GM23248 (cell line): Measurements from ENCODE around the gene FAM174A. TPM values are rescaled to one million over a fixed set of nuclear protein-coding genes. Genes with fewer than 3 reads are reported as not detected.

Experiments used
- DNase-seq: peaks from one replicate; pipeline ENCODE4 v3.0.0-alpha.2; 2015
- H2AFZ ChIP-seq: fragments of 200-600 bp; sonication (generic); 2 replicates; pipeline ENCODE4 v1.6.1; 2016; ENCODE audit warnings: antibody characterized with exemption
- H3F3A ChIP-seq: fragments of 200-600 bp; sonication (generic); 2 replicates; pipeline ENCODE4 v1.6.1; 2016; ENCODE audit warnings: mild to moderate bottlenecking, antibody characterized with exemption, mixed run types; ENCODE audit not compliant: insufficient read depth
- H3K27ac ChIP-seq: fragments of 200-600 bp; sonication (generic); 2 replicates; pipeline ENCODE4 v1.5.1; 2016; ENCODE audit warnings: mild to moderate bottlenecking
- H3K27me3 ChIP-seq: fragments of 200-600 bp; sonication (generic); replicated peaks from 2 replicates; pipeline ENCODE4 v1.6.1; 2016; ENCODE audit warnings: mild to moderate bottlenecking; ENCODE audit not compliant: insufficient read depth
- H3K36me3 ChIP-seq: fragments of 200-600 bp; sonication (generic); 2 replicates; pipeline ENCODE4 v1.6.1; 2016; ENCODE audit warnings: low read depth, mild to moderate bottlenecking
- H3K4me1 ChIP-seq: fragments of 200-600 bp; sonication (generic); 2 replicates; pipeline ENCODE4 v1.6.1; 2016; ENCODE audit warnings: mild to moderate bottlenecking; ENCODE audit not compliant: insufficient read depth
- H3K4me2 ChIP-seq: fragments of 200-600 bp; sonication (generic); one replicate; pipeline ENCODE4 v1.6.1; 2016; ENCODE audit warnings: mild to moderate bottlenecking; ENCODE audit not compliant: unreplicated experiment
- H3K4me3 ChIP-seq: fragments of 200-600 bp; sonication (generic); 2 replicates; pipeline ENCODE4 v1.5.1; 2016; ENCODE audit warnings: mild to moderate bottlenecking
- H3K79me2 ChIP-seq: fragments of 200-600 bp; sonication (generic); 2 replicates; pipeline ENCODE4 v1.6.1; 2016; ENCODE audit warnings: mild to moderate bottlenecking; ENCODE audit not compliant: insufficient read depth
- H3K9ac ChIP-seq: fragments of 200-600 bp; sonication (generic); 2 replicates; pipeline ENCODE4 v1.6.1; 2016; ENCODE audit warnings: mild to moderate bottlenecking
- H3K9me2 ChIP-seq: fragments of 200-600 bp; sonication (generic); 2 replicates; pipeline ENCODE4 v1.6.1; 2016; ENCODE audit warnings: mixed run types, mild to moderate bottlenecking, moderate library complexity; ENCODE audit not compliant: insufficient read depth
- H3K9me3 ChIP-seq: fragments of 200-600 bp; sonication (generic); one replicate; pipeline ENCODE4 v1.6.1; 2017; ENCODE audit warnings: low read depth
- H4K20me1 ChIP-seq: fragments of 200-600 bp; sonication (generic); 2 replicates; pipeline ENCODE4 v1.6.0; 2016; ENCODE audit not compliant: insufficient read depth
- EZH2 ChIP-seq: fragments of 200-600 bp; sonication (generic); IDR thresholded peaks from 2 replicates; pipeline ENCODE4 v1.6.1; 2018; ENCODE audit warnings: antibody characterized with exemption, mild to moderate bottlenecking; ENCODE audit not compliant: insufficient read depth, poor library complexity, severe bottlenecking
- EZH2phosphoT487 ChIP-seq: fragments of 200-600 bp; sonication (generic); IDR thresholded peaks from 2 replicates; pipeline ENCODE4 v1.6.1; 2018; ENCODE audit warnings: antibody characterized with exemption, moderate library complexity, mild to moderate bottlenecking, low read depth; ENCODE audit not compliant: insufficient read depth
- WGBS, 2 experiments: methylation state at CpG; one replicate each; pipeline ENCODE4 v1.1.6; 2015 to 2017; ENCODE audit warnings: low lambda C conversion rate in 2 of 2, low coverage in 1 of 2; ENCODE audit errors: missing lambda C conversion rate in 2 of 2; 5-methylcytosine and 5-hydroxymethylcytosine counted together
- in situ Hi-C: fragments of 300-500 bp; cut with MboI; formaldehyde crosslinking; loops from 2 replicates; pipeline ENCODE4 v1.15.0; 2020
- polyA plus RNA-seq: library from polyadenylated mRNA; unstranded; fragments of >200 nt; fragmentation: Nextera tagmentation; extraction: Ambion mirVana; gene quantifications from 2 replicates; pipeline ENCODE4 v1.2.1, GENCODE V29; 2016
- total RNA-seq: library from RNA; depleted of rRNA; stranded (reverse); fragments of >200 nt; shearing (Covaris generic); gene quantifications from 2 replicates; pipeline ENCODE4 v1.2.3, GENCODE V29; 2014

The FAM174A gene
- total and polyA plus RNA-seq, 2 experiments from 2014 or later = 26.1 to 27.9 TPM

DNA sequence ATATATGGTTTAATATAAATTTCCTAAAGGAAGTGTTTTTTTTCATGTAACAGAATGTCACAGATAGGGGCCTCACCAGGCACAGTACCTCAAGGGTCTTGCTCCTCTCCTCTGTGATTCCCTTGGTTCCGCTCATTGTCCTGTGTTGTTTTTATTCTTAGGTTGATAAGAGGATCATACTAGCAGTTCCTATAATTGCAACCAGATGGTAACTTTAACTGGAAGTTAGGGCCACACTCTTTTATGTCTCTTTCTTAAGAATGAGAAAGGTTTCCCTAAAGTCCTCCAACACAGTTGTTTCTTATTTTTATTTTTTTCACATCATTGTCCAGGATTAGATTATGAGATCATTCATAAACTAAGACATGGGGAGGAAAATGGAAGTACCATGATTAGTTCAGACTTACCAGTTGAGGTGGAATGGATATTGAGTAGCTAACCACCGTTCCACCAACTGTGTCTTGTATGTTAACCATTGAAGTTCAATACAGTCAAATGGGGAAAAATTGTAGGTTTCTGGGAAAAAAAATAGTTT is 41.1 kb downstream of the FAM174A start:
- no peaks in the 10 kb centered on the region for H3F3A ChIP-seq
- TF ChIP-seq EZH2phosphoT487 (no peak), EZH2 (no peak)
- no peaks in the 10 kb centered on the region for H3K9me2 ChIP-seq
- no peak overlapping the region for H3K27ac ChIP-seq
- no peaks in the 10 kb centered on the region for H3K9me3 ChIP-seq
- H3K79me2 ChIP-seq = no peaks in the 10 kb centered on the region
- DNase-seq = peak; percentile 6
- peaks cover 7% of the 10 kb centered on the region; the same call in 1 of the 2 replicates for H3K4me1 ChIP-seq
- H3K9ac ChIP-seq = no peak overlapping the region
- in situ Hi-C loops = no loop called here
- H3K4me3 ChIP-seq = no peak overlapping the region
- no peaks in the 10 kb centered on the region for H3K27me3 ChIP-seq
- H4K20me1 ChIP-seq = no peaks in the 10 kb centered on the region
- no peak overlapping the region for H3K4me2 ChIP-seq
- no peak overlapping the region for H2AFZ ChIP-seq
- WGBS, 2 experiments = 60 to 62% methylated on average over 2 of the region's 2 CpGs
- no peaks in the 10 kb centered on the region for H3K36me3 ChIP-seq

DNA sequence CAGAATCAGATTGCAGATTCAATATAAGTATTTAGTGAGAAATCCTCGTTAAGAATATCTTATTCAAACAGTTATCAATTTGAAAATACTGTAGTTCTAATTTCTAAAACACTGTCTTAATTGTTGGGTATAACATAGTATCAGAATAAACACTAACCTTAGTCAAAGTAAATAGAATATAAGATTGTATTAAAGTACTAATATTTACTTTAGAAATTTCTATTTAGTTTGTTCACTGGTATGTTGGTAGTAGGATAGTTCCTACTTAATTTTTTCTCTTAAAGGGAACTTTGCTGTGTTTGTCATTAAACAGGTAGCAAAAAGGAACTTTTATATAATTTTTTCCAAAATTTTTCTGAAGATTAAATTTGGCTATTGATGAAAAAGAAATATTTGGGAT is 42.3 kb downstream of the FAM174A start:
- WGBS, 2 experiments = 92 to 94% methylated on average over 1 of the region's 1 CpG
- no peak for TF ChIP-seq EZH2phosphoT487
- no peak for TF ChIP-seq EZH2
- H3K27ac ChIP-seq = no peak overlapping the region
- no peaks in the 10 kb centered on the region; the same call in 1 of the 2 replicates for H3K9me2 ChIP-seq
- no peak overlapping the region for H3K9ac ChIP-seq
- no peaks in the 10 kb centered on the region for H3K9me3 ChIP-seq
- H3K36me3 ChIP-seq = no peaks in the 10 kb centered on the region
- DNase-seq = no peak
- no peaks in the 10 kb centered on the region for H4K20me1 ChIP-seq
- H3F3A ChIP-seq = no peaks in the 10 kb centered on the region
- H3K4me1 ChIP-seq = peaks cover 7% of the 10 kb centered on the region; the same call in 1 of the 2 replicates
- no peaks in the 10 kb centered on the region for H3K79me2 ChIP-seq
- no peak overlapping the region for H3K4me3 ChIP-seq
- no peak overlapping the region for H2AFZ ChIP-seq
- H3K27me3 ChIP-seq = no peaks in the 10 kb centered on the region
- no peak overlapping the region for H3K4me2 ChIP-seq
- in situ Hi-C loops = no loop called here

GRCh38 chr5:100584069-100584468 is 48.9 kb downstream of the FAM174A start:
- Histone ChIP-seq H3F3A (no peaks in the 10 kb centered on the region), H3K9me2 (no peaks in the 10 kb centered on the region; the same call in 1 of the 2 replicates), H2AFZ (no peak overlapping the region), H4K20me1 (no peaks in the 10 kb centered on the region), H3K9me3 (no peaks in the 10 kb centered on the region), H3K36me3 (no peaks in the 10 kb centered on the region), H3K4me3 (no peak overlapping the region), H3K27ac (no peak overlapping the region), H3K4me2 (no peak overlapping the region), H3K4me1 (no peaks in the 10 kb centered on the region), H3K9ac (no peak overlapping the region), H3K79me2 (no peaks in the 10 kb centered on the region), H3K27me3 (no peaks in the 10 kb centered on the region)
- TF ChIP-seq EZH2phosphoT487 = no peak
- no peak for TF ChIP-seq EZH2
- no peak for DNase-seq
- in situ Hi-C loops = no loop called here
- WGBS, 2 experiments = 53 to 55% methylated on average over 1 of the region's 1 CpG

- H3K4me1 ChIP-seq = no peaks in the 10 kb centered on the region
Measured at GRCh38 chr5:100584889-100585288, 49.7 kb downstream of the FAM174A start.

GRCh38 chr5:100590867-100591266 is 55.7 kb downstream of the FAM174A start:
- no peaks in the 10 kb centered on the region for H3K9me3 ChIP-seq
- WGBS, 2 experiments = 93 to 95% methylated on average over 1 of the region's 1 CpG
- H3K79me2 ChIP-seq = no peaks in the 10 kb centered on the region
- no peaks in the 10 kb centered on the region for H3K27me3 ChIP-seq
- H3K4me2 ChIP-seq = no peak overlapping the region
- H3K27ac ChIP-seq = no peak overlapping the region
- in situ Hi-C loops = no loop called here
- H3K36me3 ChIP-seq = no peaks in the 10 kb centered on the region
- no peak for DNase-seq
- H3K4me1 ChIP-seq = peaks cover 17% of the 10 kb centered on the region
- no peaks in the 10 kb centered on the region for H3K9me2 ChIP-seq
- H3F3A ChIP-seq = peaks cover 17% of the 10 kb centered on the region
- no peaks in the 10 kb centered on the region for H4K20me1 ChIP-seq
- no peak for TF ChIP-seq EZH2phosphoT487
- H2AFZ ChIP-seq = no peak overlapping the region
- no peak overlapping the region for H3K9ac ChIP-seq
- no peak overlapping the region for H3K4me3 ChIP-seq

More at GRCh38 chr5:100584889-100585288, 49.7 kb downstream of the FAM174A start:
- H3K4me3 ChIP-seq = no peak overlapping the region
- no peak for TF ChIP-seq EZH2
- no peak for TF ChIP-seq EZH2phosphoT487
- DNase-seq = peak; percentile 2
- no peaks in the 10 kb centered on the region for H3K27me3 ChIP-seq
- H3K9me3 ChIP-seq = no peaks in the 10 kb centered on the region
- H3K9me2 ChIP-seq = no peaks in the 10 kb centered on the region; the same call in 1 of the 2 replicates
- H3K4me2 ChIP-seq = no peak overlapping the region
- no peak overlapping the region for H3K9ac ChIP-seq
- H2AFZ ChIP-seq = no peak overlapping the region
- H3K36me3 ChIP-seq = no peaks in the 10 kb centered on the region
- H4K20me1 ChIP-seq = no peaks in the 10 kb centered on the region
- in situ Hi-C loops = no loop called here
- no peaks in the 10 kb centered on the region for H3F3A ChIP-seq
- WGBS, 2 experiments = 31 to 40% methylated on average over 5 of the region's 5 CpGs
- no peak overlapping the region for H3K27ac ChIP-seq
- no peaks in the 10 kb centered on the region for H3K79me2 ChIP-seq
